Measurements from ENCODE around the gene DCP2. TPM values are rescaled to one million over a fixed set of nuclear protein-coding genes. Genes with fewer than 3 reads are reported as not detected.

DCP2 gene
- total and polyA plus RNA-seq, 2 donors (not counting 1 experiment from before 2014, with no cell fraction given), result 7.9 to 19.5 TPM

DNA sequence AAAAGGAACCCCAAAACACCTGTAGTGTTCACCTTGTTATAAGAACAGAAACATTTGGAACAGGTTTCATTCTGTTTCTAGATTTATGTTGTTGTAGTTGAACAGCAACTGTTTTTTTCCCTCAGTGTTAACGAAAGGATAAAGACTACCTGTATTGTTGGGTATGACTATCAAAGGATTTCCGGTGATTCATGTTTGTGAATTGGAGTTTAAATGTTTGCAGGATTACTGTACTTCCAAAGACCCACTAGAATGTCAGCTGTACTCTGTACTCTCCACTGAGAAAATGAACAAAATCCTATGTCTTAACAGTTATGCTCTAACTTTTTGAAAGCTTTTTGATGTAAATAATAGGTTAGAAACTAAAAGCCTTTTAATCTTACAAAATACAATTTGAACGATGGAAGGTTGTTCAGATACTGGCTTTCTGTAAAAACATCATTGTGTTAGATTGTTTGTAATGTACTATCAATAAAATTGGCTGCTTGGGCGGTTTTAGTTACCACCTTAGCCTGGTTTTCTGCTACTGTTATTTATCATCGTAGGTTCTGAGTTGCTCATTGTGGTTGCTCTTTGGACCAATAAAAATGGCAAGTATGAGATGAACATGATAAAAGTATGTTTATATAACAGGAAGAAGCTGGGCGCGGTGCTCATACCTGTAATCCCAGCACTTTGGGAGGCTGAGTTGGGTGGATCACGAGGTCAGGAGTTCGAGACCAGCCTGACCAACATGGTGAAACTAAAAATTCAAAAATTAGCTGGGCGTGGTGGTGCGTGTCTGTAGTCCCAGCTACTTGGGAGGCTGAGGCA is 44.1 kb downstream of the DCP2 start:
- DNase-seq (ENCODE audit: low read depth in 2 of 2), result peak; percentile 29 to 92
- no peak overlapping the region for H3K9ac ChIP-seq (ENCODE audit: insufficient read depth, low read length)
- H3K36me3 ChIP-seq (ENCODE audit: control insufficient read depth, insufficient read depth, low read length), result no peaks in the 10 kb centered on the region
- no peaks in the 10 kb centered on the region for H3K4me1 ChIP-seq (ENCODE audit: control insufficient read depth, extremely low read depth, insufficient read depth, low read length)
- no peaks in the 10 kb centered on the region for H3K79me2 ChIP-seq (ENCODE audit: control insufficient read depth, insufficient read depth, low read length)
- H3K27me3 ChIP-seq (ENCODE audit: control insufficient read depth, insufficient read depth, low read length), result no peaks in the 10 kb centered on the region
- H3K4me3 ChIP-seq (replicated peaks in 1 of 4; ENCODE audit: control extremely low read depth in 1 of 4, insufficient read depth in 1 of 4, low read depth in 3 of 4, low read length in 4 of 4), result no peak overlapping the region
- no peaks in the 10 kb centered on the region for H4K20me1 ChIP-seq (ENCODE audit: control insufficient read depth, extremely low read depth, insufficient read depth, low read length)
- TF ChIP-seq EZH2 (IDR thresholded peaks at IDR 0.05; ENCODE audit: low read length, missing control alignments), result no peak
- TF ChIP-seq, protein P1, sequence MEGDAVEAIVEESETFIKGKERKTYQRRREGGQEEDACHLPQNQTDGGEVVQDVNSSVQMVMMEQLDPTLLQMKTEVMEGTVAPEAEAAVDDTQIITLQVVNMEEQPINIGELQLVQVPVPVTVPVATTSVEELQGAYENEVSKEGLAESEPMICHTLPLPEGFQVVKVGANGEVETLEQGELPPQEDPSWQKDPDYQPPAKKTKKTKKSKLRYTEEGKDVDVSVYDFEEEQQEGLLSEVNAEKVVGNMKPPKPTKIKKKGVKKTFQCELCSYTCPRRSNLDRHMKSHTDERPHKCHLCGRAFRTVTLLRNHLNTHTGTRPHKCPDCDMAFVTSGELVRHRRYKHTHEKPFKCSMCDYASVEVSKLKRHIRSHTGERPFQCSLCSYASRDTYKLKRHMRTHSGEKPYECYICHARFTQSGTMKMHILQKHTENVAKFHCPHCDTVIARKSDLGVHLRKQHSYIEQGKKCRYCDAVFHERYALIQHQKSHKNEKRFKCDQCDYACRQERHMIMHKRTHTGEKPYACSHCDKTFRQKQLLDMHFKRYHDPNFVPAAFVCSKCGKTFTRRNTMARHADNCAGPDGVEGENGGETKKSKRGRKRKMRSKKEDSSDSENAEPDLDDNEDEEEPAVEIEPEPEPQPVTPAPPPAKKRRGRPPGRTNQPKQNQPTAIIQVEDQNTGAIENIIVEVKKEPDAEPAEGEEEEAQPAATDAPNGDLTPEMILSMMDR (conservative IDR thresholded peaks at IDR 0.05 in 1 of 2, IDR thresholded peaks at IDR 0.05 in 1 of 2; ENCODE audit: low read depth in 1 of 2, low read length in 2 of 2), result no peak
- no peak overlapping the region for H2AFZ ChIP-seq (ENCODE audit: low read length)
- H3K9me3 ChIP-seq (ENCODE audit: control insufficient read depth, insufficient read depth, low read depth, low read length), result no peaks in the 10 kb centered on the region
- no peak overlapping the region for H3K4me2 ChIP-seq (ENCODE audit: extremely low read depth, insufficient read depth, low read length)
- H3K27ac ChIP-seq (ENCODE audit: insufficient read depth, low read length), result no peak overlapping the region

DNA sequence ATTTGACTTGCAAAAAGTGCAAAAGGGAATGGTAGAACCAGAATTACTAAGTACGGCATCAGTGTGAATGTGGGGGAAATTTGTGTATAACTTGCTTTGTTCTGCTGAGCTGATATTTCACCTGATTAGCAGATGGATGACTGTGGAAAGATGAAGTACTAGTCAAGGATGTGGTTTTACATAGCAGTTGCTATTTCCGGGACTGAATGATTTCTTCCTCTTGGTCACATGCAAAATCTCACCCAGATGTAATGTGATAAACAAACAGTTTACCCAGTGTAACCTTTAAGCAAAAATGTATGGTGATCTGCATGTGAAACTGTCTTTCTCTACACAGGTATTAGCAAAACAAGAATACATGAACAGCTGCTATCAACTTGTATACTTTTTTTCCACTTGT is 46.1 kb downstream of the DCP2 start:
- Histone ChIP-seq H3K27ac (ENCODE audit: insufficient read depth, low read length) (no peak overlapping the region), H4K20me1 (ENCODE audit: control insufficient read depth, extremely low read depth, insufficient read depth, low read length) (no peaks in the 10 kb centered on the region), H3K27me3 (ENCODE audit: control insufficient read depth, insufficient read depth, low read length) (no peaks in the 10 kb centered on the region), H2AFZ (ENCODE audit: low read length) (no peak overlapping the region), H3K4me1 (ENCODE audit: control insufficient read depth, extremely low read depth, insufficient read depth, low read length) (no peaks in the 10 kb centered on the region), H3K4me2 (ENCODE audit: extremely low read depth, insufficient read depth, low read length) (no peak overlapping the region), H3K4me3 (replicated peaks in 1 of 4; ENCODE audit: control extremely low read depth in 1 of 4, insufficient read depth in 1 of 4, low read depth in 3 of 4, low read length in 4 of 4) (no peak overlapping the region), H3K9me3 (ENCODE audit: control insufficient read depth, insufficient read depth, low read depth, low read length) (no peaks in the 10 kb centered on the region), H3K36me3 (ENCODE audit: control insufficient read depth, insufficient read depth, low read length) (no peaks in the 10 kb centered on the region), H3K9ac (ENCODE audit: insufficient read depth, low read length) (no peak overlapping the region), H3K79me2 (ENCODE audit: control insufficient read depth, insufficient read depth, low read length) (no peaks in the 10 kb centered on the region)
- TF ChIP-seq EZH2 (IDR thresholded peaks at IDR 0.05; ENCODE audit: low read length, missing control alignments), result no peak
- TF ChIP-seq, protein P1 (conservative IDR thresholded peaks at IDR 0.05 in 1 of 2, IDR thresholded peaks at IDR 0.05 in 1 of 2; ENCODE audit: low read depth in 1 of 2, low read length in 2 of 2), result no peak
- peak in 1 of 2 donors; percentile 66 for DNase-seq (ENCODE audit: low read depth in 2 of 2)

DNA sequence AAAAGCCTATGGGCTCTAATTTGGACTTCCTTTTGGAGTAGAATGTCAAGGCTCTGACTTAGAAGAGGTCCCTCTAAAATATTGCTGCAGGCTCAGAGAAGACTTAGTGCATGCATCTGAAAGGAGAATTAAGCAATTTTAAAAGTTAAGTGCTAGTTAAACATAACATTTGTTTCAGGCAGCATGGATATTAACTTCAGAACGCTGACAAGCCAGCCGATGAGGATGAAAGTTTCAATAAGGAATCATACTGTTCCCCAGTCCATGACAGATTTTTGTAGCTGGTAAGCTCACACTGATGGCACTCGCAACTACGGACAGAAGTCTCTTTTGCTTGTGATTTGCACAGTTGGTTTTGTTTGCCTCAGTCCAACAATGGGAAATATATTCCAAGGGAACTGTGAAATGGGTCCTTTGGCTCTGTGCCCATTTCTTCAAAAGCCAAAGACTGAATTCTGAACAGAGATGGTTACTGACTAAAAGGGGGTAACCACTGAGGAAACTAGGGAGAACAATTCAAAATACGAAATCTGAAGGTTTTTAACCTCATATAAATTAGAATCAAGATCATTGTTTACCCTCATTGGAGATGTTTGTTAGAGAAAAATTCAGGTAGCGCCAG is 47.6 kb downstream of the DCP2 start:
- Histone ChIP-seq H3K4me2 (ENCODE audit: extremely low read depth, insufficient read depth, low read length) (no peak overlapping the region), H2AFZ (ENCODE audit: low read length) (no peak overlapping the region), H3K79me2 (ENCODE audit: control insufficient read depth, insufficient read depth, low read length) (no peaks in the 10 kb centered on the region), H3K9ac (ENCODE audit: insufficient read depth, low read length) (no peak overlapping the region), H3K27me3 (ENCODE audit: control insufficient read depth, insufficient read depth, low read length) (no peaks in the 10 kb centered on the region), H3K36me3 (ENCODE audit: control insufficient read depth, insufficient read depth, low read length) (no peaks in the 10 kb centered on the region), H3K9me3 (ENCODE audit: control insufficient read depth, insufficient read depth, low read depth, low read length) (no peaks in the 10 kb centered on the region), H3K27ac (ENCODE audit: insufficient read depth, low read length) (no peak overlapping the region), H3K4me3 (replicated peaks in 1 of 4; ENCODE audit: control extremely low read depth in 1 of 4, insufficient read depth in 1 of 4, low read depth in 3 of 4, low read length in 4 of 4) (no peak overlapping the region), H4K20me1 (ENCODE audit: control insufficient read depth, extremely low read depth, insufficient read depth, low read length) (no peaks in the 10 kb centered on the region), H3K4me1 (ENCODE audit: control insufficient read depth, extremely low read depth, insufficient read depth, low read length) (no peaks in the 10 kb centered on the region)
- no peak for TF ChIP-seq EZH2 (IDR thresholded peaks at IDR 0.05; ENCODE audit: low read length, missing control alignments)
- TF ChIP-seq, protein P1 (conservative IDR thresholded peaks at IDR 0.05 in 1 of 2, IDR thresholded peaks at IDR 0.05 in 1 of 2; ENCODE audit: low read depth in 1 of 2, low read length in 2 of 2), result no peak
- DNase-seq (ENCODE audit: low read depth in 2 of 2), result no peak

All from fibroblast of lung (primary cell).